ENCODE measurements around the gene BHLHE40.
A peak's percentile ranks its signal among the peaks of the same experiment; 100 is the strongest.

The BHLHE40 gene

DNA sequence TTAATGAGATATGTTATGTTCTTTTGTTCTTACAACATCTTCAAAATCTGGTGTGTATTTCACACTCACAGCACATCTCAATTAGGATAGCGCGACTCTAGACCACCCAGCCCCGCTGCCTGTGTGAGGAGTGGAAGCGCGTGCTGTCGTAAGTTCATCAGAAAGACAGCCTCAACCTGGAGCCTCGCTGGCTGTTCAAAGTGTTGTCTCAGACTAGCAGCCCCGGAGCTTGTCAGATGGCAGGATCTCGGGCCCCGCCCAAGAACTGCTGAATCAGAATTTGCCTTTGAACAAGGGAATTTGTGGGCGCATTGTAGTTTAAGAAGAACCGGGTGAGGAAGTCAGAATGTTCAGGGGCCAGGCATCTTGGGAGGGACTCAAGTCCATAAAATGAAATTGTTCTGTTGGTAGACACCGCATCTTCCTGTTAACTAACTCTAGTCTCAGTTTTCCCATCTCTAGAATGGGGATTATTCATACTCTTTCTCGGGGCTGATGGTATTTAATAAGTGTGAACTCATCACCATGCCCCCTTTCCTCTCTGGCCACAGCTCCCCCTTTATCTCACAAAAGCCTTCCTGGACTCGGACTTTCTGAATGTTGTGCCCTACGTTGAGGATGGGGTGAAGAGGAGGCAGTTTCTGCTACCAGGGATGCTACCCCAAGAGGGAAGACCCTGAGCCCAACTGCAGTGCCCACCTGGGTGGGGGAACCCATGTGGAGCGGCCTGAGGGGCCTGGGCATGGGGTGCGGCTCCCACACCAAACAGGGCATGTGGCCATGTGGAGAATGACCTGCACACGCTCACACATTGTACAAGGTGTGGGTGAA, 40.4 kb downstream of the BHLHE40 start:
- no peak for DNase-seq (ENCODE audit: low spot score)

DNA sequence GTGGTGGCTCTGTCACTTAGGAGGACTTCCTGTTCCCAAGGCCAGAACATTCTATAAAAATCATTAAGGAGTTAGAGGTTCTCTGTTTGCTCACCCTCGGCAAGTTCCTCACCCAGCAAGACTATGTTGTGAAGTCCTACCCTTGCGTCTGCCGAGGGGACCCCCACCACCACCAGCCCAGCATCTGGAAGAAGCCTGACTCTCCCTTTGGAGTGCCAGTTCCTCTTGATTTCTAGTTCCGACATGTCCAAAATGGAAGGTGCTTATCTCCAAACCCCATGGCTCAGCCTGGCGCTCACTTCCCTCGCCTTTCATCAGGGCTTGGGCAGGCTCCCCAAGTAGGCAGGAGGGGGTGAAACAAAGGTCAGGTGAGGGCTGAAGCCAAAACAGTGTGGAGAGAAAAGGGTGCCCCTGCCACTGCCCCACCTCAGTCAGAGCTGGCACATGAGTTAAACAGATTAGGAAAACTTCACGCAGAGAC, 41.0 kb downstream of the BHLHE40 start:
- no peak for DNase-seq (ENCODE audit: low spot score)

DNA sequence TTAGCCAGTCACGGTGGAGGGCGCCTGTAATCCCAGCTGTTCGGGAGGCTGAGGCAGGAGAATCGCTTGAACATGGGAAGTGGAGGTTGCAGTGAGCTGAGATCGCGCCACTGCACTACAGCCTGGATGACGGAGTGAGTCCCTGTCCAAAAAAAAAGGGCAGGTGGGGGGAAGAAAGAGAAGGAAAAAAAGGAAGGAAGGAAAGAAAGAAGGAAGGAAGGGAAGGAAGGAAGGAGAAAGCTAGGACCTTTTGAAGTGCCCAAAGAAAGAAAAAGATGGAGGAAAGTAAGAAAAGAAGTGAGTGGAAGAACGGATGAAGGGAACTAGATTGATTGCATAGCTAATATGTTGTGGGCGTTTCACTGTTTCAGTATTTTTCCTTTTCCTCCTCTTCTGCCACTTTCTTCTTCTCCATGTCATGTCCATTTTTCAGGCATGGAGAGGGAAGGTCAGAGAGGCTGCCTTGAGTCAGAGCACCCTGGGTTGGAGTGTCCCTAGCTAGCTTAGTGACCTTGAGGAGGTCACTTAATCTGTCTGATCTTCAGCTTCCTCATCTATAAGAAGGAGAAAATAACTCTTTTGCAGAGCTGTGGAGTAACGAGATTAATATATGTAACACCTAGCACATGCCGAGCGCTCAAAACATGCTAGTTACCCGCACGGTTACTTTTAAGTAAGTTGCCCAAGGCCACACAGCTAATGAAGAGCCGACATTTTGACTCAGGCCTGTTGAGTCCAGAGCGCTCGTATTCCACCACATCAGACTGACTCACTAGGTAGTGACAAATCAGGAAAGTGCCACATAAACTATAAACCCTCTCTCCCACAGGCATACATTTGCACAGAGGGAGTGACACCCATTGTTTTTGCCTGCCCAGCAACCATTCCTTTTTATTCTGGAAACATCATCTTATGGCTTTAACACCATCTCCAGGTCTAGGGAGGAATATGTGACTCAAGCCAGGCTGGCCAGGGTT, 42.2 kb downstream of the BHLHE40 start:
- DNase-seq (ENCODE audit: low spot score): no peak

DNA sequence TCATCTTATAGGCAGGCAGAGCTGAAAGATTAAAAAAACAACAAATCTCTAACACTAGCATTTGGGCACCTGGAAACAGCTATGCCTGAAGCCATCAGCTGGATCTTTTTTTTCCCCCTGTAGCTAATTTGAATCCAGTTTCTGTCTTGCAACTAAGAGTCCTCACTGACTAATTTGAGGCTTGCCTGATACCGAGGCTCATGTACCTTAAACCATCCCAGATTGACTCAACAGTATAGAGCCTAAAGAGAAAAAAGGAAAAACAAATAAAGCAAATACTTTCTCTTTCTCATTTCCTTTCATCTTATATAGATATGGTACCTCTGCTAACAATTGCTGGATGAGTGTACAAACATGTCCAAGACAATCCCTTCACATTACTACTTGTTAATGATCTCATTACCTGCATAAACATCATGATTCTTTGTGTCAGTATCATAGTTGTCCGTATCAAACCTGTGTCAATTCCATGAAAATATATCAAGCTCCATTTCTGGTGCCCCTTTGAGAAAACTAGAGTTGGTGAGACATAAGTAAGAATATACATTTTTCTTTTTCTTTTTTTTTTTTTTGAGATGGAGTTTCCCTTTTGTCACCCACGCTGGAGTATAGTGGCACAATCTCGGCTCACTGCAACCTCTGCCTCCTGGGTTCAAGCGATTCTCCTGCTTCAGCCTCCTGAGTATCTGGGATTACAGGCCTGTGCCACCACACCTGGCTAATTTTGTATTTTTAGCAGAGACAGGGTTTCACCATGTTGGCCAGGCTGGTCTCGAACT, 43.1 kb downstream of the BHLHE40 start:
- no peak for DNase-seq (ENCODE audit: low spot score)

DNA sequence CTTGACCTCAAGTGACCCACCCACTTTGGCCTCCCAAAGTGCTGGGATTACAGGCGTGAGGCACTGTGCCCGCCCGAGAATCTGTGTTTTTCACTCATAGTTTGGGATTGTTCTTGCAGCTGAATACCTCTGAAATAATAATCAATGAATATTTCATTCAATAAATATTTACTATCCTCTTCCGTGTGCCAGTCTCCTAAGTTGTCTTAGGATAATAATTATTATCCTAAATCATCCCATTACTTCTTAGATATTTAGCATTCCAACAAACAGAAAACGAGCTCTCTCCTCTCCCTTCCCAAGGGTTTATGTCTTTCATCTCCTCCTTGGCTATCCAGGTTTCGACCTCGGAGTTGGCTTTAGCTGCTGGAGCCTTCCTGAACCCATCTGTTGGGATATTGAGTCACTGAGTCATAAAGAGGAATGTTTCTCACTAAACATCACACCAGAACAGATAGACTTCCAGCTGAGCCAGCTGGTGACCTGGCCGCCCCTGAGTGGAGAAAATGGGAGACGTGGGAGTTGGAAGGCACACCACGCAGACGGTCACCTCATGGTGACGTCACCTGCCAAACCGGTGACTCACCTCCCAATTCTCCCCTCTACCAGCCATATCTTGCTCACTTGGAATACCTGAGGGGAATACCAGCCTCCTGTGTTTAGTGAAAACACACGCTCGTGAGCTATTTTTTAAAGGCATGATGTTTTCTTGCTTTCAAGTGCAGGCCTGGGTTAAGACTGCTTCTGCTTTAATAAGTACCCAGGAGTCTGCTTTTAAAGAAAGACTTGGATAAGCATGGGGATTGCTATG, 43.9 kb downstream of the BHLHE40 start:
- DNase-seq (ENCODE audit: low spot score): peak; percentile 44

DNA sequence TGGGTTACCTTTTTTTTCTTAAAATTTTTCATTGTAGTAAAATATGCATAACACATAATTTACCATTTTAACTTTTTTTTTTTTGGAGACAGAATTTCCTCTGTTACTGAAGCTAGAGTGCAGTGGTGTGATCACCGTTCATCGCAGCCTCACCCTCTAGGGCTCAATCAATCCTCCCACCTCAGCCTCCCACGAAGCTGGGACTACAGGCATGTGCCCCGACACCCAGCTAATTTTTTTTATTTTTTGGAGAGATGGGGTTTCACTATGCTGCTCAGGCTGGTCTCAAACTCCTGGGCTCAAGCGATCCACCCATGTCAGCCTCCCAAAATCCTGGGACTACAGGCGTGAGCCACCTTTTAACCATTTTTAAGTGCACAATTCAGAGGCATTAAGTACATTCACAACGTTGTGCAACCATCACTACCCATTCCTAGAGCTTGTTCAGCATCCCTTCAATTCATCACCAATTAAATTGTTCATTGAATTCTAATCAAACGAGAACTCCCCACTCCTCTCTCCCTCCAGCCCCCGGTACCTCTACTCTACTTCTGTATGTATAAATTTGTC, 44.6 kb downstream of the BHLHE40 start:
- DNase-seq (ENCODE audit: low spot score): no peak

DNA sequence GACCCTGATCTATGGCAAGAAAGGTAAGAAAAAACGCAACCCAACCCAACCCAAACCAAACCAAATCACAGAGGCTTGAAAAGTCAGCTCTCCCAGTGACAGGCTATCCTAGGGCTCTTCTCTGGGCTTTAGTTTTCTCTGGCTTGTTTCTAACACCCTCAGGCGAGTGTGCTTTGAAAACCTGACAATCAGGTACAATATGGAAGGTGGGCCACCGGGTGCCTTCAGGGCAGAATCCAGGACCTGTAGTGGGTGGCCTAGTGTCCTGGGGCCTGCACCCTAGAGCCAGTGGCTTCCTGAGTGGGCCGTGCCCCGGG, 46.8 kb downstream of the BHLHE40 start:
- no peak for DNase-seq (ENCODE audit: low spot score)

DNA sequence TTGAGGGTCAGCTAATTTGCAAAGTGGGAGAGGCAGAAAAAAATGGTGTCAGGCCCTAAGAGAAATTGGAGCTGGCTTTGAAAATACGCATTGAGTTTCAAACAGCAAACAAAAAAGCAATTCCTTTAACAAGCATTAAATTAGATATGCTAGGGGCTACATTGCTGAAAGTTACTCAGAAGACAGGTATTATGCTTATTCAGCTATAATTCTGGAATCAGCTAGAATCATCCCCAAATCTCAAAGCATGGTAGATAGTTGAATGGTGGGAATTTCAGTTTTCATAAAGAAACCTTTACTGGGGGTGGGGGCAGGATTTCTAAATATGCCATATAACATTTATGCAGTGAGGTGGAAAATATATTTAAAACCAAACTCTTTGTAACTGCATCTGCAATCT, 50.5 kb downstream of the BHLHE40 start:
- no peak for DNase-seq (ENCODE audit: low spot score)

DNA sequence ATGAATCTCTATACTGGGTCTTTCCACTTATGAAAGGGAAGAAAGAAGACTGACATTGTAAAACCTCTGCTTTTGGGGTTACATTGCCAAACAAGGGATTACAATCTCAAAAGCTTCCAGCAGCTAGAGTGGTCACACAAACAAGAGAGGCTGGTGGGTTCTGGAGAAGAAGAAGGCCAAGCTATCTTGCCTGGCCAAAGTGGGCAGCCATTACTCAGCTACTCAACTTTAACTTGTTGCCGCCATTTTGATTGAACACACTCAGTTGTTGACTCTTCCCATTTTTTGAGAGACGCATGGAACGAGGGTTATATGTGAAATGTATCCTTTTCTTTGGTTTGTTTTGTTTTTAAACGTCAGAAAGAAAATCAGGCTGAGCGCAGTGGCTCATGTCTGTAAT, 50.9 kb downstream of the BHLHE40 start:
- DNase-seq (ENCODE audit: low spot score): no peak

DNA sequence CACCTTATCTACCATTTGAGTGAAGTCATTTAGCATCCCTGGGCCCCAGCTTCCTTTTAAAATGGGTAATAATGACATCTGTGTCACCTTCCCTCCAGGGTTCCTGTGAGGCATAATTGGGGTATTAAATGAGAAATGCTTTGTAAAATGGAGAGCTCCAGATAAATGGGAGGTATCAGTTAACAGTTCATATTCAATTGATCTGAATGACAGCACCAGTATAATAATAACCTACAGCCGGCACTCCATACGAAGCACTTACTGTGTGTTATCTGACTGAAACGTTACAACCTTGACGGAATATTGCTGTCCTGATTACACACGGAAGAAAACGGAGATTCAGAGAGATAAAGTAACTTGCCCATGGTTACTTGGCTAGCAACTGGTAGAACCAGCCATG, 53.6 kb downstream of the BHLHE40 start:
- no peak for DNase-seq (ENCODE audit: low spot score)

Data from pons (tissue), 1 donor.